ENCODE measurements around the gene VPS35L. TPM values are rescaled to one million over a fixed set of nuclear protein-coding genes. Genes with fewer than 3 reads are reported as not detected.
"Not testable (repeated sequence)": the region's sequence is repeated elsewhere in the genome, so short reads cannot be mapped to it uniquely, and the experiment has no call there.

Gene VPS35L
- polyA plus RNA-seq, 3 donors from 2014 or later = 32.4 to 49.6 (median 46.6) TPM

DNA sequence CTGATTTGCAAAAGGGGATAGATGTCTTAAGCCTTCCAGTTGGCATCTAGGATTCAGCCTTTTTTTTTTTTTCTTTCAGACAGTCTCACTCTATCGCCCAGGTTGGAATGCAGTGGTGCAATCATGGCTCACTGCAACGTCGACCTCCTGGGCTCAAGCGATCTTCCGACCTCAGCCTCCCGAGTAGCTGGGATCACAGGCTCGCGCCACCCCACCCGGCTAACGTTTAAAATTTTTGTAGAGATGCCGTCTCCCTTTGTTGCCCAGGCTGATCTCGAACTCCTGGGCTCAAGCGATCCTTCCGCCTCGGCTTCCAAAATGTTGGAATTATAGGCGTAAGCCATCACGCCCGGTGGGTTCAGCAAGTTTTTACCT is 32.3 kb upstream of the VPS35L start:
- peaks cover 46 to 65% of the 10 kb centered on the region in 2 donors for H3K4me1 Mint-ChIP-seq
- no peaks in the 10 kb centered on the region for H3K9me3 Mint-ChIP-seq
- peak overlapping the region in 2 of 6 donors; percentile 22 to 24 for H3K27ac Mint-ChIP-seq
- peaks cover under 1 to 4% (median 3%) of the 10 kb centered on the region in 3 donors for H3K36me3 Mint-ChIP-seq
- peaks cover 0 to 7% (median 6%) of the 10 kb centered on the region in 3 donors for H3K27me3 Mint-ChIP-seq (ENCODE audit: low read depth in 3 of 3)
- peak overlapping the region in 4 of 5 donors; percentile 5 to 96 (median 92) for H3K4me3 Mint-ChIP-seq
- DNase-seq = no peak

DNA sequence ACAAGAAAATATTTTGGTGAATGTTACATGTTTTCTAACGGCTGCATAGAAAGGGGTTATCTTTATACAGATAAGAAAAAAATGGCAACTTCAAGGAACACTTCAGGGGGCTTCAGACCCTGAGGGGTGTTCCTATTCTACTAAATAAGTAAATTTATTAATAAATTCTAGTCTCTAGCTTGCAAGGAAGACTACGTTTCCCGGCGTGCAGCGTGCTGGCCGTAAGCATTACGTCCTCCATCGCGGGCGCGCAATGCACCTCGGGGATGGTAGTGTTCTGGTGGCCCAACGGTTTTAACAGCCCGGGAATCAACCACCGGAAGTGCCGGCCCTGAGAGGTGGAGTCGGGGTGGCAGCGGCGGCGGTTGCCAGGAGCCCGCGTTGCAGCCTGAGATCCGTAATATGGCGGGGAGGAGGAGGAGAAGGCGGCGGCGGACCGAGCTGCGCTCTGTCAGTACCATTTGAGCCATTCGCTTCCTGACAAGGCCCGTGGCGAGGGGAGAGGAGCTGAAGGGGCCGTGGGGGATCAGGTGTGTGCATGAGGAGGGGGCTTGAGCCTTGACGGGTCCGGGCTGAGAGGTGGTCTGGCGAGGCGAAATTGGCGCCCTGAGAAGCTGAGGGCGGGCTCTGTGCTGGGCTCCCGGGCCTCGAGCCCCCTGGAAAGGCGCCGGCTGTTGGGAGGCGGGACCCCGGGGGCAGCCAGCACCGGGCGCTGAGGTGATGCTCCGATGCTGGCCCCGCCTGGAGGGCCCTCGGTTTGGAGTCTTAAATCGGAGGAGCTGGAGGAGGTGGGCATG is 31.7 kb upstream of the VPS35L start, which contains the start of gene CCP110:
Gene CCP110, plus strand, starts transcription at position 384 of the 797 bp plus-strand sequence. CDS start 3,940 bp downstream, outside the sequence.
- no peaks in the 10 kb centered on the region for H3K9me3 Mint-ChIP-seq
- H3K27ac Mint-ChIP-seq = peak within 1 kb of the TSS; percentile 68 to 94 (median 91)
- H3K4me3 Mint-ChIP-seq = peak within 1 kb of the TSS; percentile 93 to 100 (median 97)
- peaks cover 0 to 7% (median 4%) of the 10 kb centered on the region in 3 donors for H3K36me3 Mint-ChIP-seq
- H3K4me1 Mint-ChIP-seq = peaks cover 45 to 59% of the 10 kb centered on the region in 2 donors
- peak; percentile 88 to 90 (median 89) for DNase-seq
- H3K27me3 Mint-ChIP-seq (ENCODE audit: low read depth in 3 of 3) = peaks cover 0 to 7% (median 6%) of the 10 kb centered on the region in 3 donors

DNA sequence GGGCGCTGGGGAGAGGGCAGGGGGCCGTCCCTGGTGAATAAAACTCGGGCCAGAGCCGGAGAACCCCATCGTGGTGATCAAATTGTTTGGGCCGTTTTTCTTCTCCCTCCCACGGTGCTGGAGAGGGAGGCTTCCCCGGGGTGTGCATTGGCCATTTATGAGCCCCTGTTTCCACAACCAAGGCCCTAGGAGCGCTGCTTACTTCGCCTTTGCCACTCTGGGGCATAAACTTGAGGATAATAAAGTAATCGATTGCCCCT is 31.2 kb upstream of the VPS35L start:
- Mint-ChIP-seq H3K36me3 (peaks cover 0 to 11% (median 4%) of the 10 kb centered on the region in 3 donors), H3K4me1 (peaks cover 44 to 56% of the 10 kb centered on the region in 2 donors), H3K4me3 (peak overlapping the region; percentile 93 to 100 (median 96)), H3K27ac (peak overlapping the region; percentile 60 to 94 (median 66)), H3K27me3 (ENCODE audit: low read depth in 3 of 3) (peaks cover 0 to 7% (median 6%) of the 10 kb centered on the region in 3 donors), H3K9me3 (no peaks in the 10 kb centered on the region)
- DNase-seq = no peak

DNA sequence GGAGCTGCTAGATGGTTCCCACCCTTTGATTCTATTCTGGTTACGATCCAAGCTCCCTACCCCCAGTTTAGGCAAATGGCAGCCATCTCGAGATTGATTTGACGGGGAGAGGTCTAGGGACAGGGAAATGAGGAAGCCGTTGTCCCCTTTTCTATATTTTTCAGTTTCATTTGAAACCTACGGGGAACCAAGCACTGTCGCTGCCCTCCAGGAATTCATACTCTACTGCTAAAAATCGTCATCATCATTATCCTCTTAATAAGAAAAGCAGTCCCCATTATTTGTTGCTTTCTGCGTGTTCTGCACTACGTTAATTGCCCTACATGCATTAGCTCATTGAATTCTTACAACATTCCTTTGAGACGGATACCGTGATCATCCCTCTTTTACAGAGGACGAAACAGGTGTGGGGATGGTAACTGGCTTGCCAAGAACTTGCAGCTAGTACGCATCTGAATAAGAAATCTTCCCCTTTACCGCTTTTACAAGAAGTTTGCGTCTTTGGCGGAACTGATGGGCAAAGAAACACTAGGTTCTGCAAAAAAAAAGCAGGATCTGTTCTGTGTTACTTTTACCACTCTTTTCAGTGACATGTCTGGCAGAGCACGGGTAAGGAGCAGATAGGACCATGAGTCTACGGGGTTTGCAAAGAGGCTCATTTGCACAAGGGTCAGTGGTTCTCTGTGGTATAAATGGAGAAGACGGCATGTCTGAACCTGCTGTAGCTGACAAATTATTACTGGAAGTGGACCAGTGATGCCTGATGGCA is 30.7 kb upstream of the VPS35L start:
- Mint-ChIP-seq H3K27ac (peak overlapping the region; percentile 60 to 94 (median 66)), H3K4me1 (peaks cover 44 to 55% of the 10 kb centered on the region in 2 donors), H3K36me3 (peaks cover 0 to 11% (median 4%) of the 10 kb centered on the region in 3 donors), H3K4me3 (peak overlapping the region; percentile 93 to 100 (median 96)), H3K9me3 (no peaks in the 10 kb centered on the region), H3K27me3 (ENCODE audit: low read depth in 3 of 3) (peaks cover 0 to 7% (median 6%) of the 10 kb centered on the region in 3 donors)
- DNase-seq = no peak

DNA sequence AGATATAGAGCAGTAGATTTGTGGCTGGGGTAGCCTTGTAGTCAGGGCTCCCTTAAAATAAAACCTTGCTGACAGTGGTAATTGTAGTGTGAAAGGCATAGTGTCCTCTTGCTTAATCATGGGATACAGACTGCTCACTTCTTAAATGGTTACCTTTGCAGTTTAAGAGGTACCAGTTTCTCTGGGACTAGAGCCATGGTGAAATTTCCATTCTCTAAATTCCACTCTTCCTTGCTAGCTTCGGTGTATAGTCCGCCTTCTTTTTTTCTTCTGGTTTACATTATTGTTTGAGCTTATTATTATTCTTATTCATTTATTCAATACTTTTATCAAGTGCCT is 30.1 kb upstream of the VPS35L start:
- peak overlapping the region in 4 of 6 donors; percentile 43 to 94 (median 74) for H3K27ac Mint-ChIP-seq
- H3K4me1 Mint-ChIP-seq = peaks cover 41 to 50% of the 10 kb centered on the region in 2 donors
- H3K36me3 Mint-ChIP-seq = peaks cover 0 to 11% (median 4%) of the 10 kb centered on the region in 3 donors
- H3K9me3 Mint-ChIP-seq = no peaks in the 10 kb centered on the region
- H3K27me3 Mint-ChIP-seq (ENCODE audit: low read depth in 3 of 3) = peaks cover 0 to 6% (median 5%) of the 10 kb centered on the region in 3 donors
- no peak for DNase-seq
- H3K4me3 Mint-ChIP-seq = peak overlapping the region; percentile 93 to 100 (median 96)

DNA sequence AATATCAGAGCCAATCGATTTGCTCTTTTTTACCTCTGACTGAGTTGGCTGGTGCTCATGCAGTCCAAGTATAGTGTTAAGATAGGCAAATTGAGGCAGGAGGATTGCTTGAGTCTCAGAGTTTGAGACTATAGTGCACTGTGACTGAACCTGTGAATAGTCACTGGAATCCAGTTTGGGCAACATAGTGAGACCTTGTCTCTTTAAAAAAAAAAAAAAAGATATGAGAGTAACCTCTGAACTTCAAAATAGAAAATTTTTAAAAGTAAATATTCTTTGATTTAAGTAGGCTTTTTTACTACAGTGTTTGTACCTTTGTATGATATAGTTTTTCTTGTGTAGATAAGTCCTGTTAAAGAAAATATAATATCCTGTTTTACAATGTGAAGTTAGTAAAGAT is 28.3 kb upstream of the VPS35L start:
- H3K36me3 Mint-ChIP-seq = peaks cover 0 to 12% (median 4%) of the 10 kb centered on the region in 3 donors

DNA sequence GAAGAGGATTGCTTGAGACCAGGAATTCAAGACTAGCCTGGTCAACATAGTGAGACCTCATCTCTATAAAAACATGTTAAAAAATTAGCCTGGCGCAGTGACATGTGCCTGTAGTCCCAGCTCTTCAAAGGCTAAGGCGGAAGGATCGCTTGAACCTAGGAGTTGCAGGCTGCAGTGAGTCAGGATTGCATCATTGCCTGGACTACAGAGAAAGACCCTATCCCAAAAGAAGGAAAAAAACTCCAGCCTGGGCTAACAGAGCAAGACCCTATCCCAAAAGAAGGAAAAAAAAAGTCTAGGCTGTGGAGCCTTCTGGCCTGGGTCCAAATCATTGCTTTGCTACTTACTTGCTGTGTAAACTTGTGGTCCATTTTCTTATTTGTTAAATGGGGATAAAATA is 26.8 kb upstream of the VPS35L start:
- Mint-ChIP-seq H3K4me1 (peaks cover 14 to 21% of the 10 kb centered on the region in 2 donors), H3K27me3 (ENCODE audit: low read depth in 3 of 3) (peaks cover 0 to 2% (median 2%) of the 10 kb centered on the region in 3 donors), H3K36me3 (peaks cover 3 to 22% (median 4%) of the 10 kb centered on the region in 3 donors), H3K4me3 (no peak overlapping the region), H3K27ac (no peak overlapping the region), H3K9me3 (no peaks in the 10 kb centered on the region)
- DNase-seq = no peak

More for the DNA sequence above, 28.3 kb upstream of the VPS35L start:
- H3K27ac Mint-ChIP-seq = no peak overlapping the region
- H3K9me3 Mint-ChIP-seq = no peaks in the 10 kb centered on the region
- peaks cover 0 to 3% (median 3%) of the 10 kb centered on the region in 3 donors for H3K27me3 Mint-ChIP-seq (ENCODE audit: low read depth in 3 of 3)
- H3K4me1 Mint-ChIP-seq = peaks cover 23 to 32% of the 10 kb centered on the region in 2 donors
- DNase-seq = no peak
- H3K4me3 Mint-ChIP-seq = no peak overlapping the region

DNA sequence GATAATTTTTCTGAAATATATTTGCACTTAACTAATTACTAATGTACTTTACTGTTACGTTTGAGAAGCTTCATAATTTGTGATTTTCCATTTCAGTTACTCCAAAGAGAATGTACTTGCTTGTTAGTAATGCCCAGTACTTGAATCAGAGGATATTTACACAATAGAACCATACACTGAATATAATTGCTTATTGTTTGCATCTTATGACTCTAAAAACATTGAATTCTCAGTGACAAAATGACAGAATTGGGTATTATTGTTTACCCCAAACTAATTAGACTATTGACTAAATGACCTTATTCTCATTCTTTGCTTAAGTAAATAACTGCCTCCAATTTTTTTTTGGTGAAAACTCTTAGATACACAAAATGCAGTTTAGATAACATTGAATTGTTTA is 22.9 kb upstream of the VPS35L start:
- no peaks in the 10 kb centered on the region for H3K27me3 Mint-ChIP-seq (ENCODE audit: low read depth in 3 of 3)
- H3K4me1 Mint-ChIP-seq = no peaks in the 10 kb centered on the region
- H3K36me3 Mint-ChIP-seq = peaks cover 4 to 33% (median 9%) of the 10 kb centered on the region in 3 donors

DNA sequence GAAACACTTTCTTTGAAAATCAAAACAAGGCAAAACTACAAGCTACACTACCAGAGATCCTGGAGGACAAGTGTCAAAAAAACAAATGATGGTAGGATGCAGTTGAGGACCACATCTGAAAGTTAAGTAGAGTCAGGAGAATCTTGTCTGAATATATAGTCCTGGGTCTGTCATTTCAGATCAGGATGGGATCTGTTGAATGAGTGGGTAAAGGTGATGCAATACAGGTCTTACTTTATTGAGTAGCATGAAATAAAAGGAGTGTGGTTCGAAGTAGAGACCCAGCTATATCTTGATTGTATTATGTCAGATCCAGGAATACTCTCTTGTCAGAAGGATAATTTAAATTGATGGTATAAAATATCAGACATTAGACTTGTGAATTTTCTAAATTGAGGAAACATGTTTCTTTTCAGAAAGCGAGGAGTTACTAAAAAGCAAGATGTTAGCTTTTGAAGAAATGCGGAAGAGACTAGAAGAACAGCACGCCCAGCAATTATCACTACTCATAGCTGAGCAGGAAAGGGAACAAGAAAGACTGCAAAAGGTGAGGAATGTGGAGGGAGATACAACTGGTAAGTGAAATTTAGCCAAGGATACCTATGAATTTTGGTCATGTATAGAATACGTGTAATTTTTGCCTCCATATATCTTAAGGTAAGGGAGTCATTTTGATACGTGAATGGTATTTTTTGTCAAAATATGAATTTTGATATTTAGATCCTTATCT is 15.1 kb upstream of the VPS35L start:
- peak overlapping the region in 2 of 6 donors; percentile 21 to 25 for H3K27ac Mint-ChIP-seq
- no peaks in the 10 kb centered on the region for H3K27me3 Mint-ChIP-seq (ENCODE audit: low read depth in 3 of 3)
- H3K36me3 Mint-ChIP-seq = peaks cover 31 to 49% (median 36%) of the 10 kb centered on the region in 3 donors

More for the DNA sequence above, 22.9 kb upstream of the VPS35L start:
- Mint-ChIP-seq H3K4me3 (no peak overlapping the region), H3K9me3 (no peaks in the 10 kb centered on the region), H3K27ac (no peak overlapping the region)
- no peak for DNase-seq

DNA sequence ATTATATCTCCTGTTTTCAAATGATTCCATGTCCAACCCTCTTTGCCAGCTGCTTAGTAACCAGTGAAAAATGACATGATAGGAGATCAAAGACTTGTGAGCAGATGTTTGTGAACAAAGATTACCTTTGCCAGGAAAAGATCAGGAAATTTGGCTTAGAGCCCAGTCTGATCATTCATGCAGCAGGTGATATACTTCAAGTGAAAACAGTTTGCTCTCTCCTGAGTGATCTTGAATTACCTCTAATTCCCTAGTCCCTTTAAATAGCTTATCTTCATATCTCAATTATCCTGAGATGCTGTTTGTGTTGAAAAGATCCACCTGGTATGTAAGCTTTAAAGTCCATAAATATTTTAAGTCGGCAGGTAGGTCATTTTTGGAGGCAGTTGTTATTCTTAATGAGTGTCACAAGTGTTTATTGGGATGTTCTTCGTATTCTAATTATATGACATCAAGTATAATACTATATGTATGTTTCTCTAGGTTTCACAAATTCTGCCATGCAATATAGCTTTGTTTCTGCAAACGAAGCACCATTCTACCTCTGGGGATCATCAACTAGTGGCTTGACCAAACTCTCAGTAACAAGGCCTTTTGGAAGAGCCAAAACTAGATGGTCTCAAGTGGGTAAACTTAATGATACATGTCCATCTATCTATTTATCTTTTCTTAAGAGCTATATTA is 13.2 kb upstream of the VPS35L start:
- Mint-ChIP-seq H3K4me1 (no peaks in the 10 kb centered on the region), H3K9me3 (peaks cover 0 to 3% (median 0%) of the 10 kb centered on the region in 6 donors), H3K27ac (no peak overlapping the region), H3K36me3 (peaks cover 26 to 39% (median 36%) of the 10 kb centered on the region in 3 donors), H3K27me3 (ENCODE audit: low read depth in 3 of 3) (no peaks in the 10 kb centered on the region), H3K4me3 (no peak overlapping the region)
- DNase-seq = no peak

More for the DNA sequence above, 15.1 kb upstream of the VPS35L start:
- no peaks in the 10 kb centered on the region for H3K4me1 Mint-ChIP-seq
- DNase-seq = no peak
- H3K4me3 Mint-ChIP-seq = no peak overlapping the region
- H3K9me3 Mint-ChIP-seq = peaks cover 0 to 3% (median 0%) of the 10 kb centered on the region in 6 donors

DNA sequence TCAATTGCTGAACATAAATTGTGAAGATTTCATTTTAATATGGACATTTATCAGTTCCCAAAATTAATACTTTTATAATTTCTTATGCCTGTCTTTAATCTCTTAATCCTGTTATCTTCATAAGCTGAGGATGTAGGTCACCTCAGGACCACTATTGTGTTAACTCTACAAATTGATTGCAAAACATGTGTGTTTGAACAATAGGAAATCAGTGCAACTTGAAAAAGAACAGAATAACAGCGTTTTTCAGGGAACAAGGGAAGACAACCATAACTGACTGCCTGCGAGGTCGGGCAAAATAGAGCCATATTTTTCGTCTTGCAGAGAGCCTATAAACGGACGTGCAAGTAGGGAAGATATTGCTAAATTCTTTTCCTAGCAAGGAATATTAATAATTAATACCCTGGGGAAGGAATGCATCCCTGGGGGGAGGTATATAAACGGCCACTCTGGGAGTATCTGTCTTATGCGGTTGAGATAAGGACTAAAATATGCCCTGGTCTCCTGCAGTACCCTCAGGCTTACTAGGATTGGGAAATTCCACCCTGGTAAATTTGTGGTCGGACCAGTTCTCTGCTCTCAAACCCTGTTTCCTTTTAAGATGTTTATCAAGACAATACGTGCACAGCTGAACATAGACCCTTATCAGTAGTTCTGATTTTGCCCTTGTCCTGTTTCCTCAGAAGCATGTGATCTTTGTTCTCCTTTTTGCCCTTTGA is 12.1 kb upstream of the VPS35L start:
- H3K4me3 Mint-ChIP-seq = not testable (repeated sequence)
- peaks cover 26 to 40% (median 36%) of the 10 kb centered on the region in 3 donors for H3K36me3 Mint-ChIP-seq

DNA sequence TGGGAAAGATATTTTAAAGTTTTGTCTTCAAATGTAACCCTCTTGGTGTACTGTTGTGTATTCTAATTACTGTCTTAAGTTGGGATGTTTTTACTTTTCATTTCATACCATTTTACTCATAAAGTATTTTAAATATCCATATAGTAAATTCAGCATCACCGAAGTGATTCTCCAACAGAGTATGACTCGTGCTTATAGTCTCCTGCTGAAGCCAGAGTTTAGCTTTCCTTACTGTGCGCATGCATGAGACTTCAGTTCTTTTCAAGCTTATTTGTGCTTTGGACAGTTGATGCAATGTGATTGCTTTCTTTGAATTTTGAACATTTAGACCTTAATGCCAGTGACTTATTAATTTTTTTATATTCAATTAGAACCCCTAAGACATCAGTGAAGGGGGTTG is 7.4 kb upstream of the VPS35L start:
- no peaks in the 10 kb centered on the region for H3K4me1 Mint-ChIP-seq
- no peak overlapping the region for H3K4me3 Mint-ChIP-seq
- no peak for DNase-seq

More for the DNA sequence above, 12.1 kb upstream of the VPS35L start:
- not testable (repeated sequence) for H3K27me3 Mint-ChIP-seq (ENCODE audit: low read depth in 3 of 3); H3K27ac Mint-ChIP-seq; H3K9me3 Mint-ChIP-seq; DNase-seq; H3K4me1 Mint-ChIP-seq

More for the DNA sequence above, 7.4 kb upstream of the VPS35L start:
- no peaks in the 10 kb centered on the region for H3K27me3 Mint-ChIP-seq (ENCODE audit: low read depth in 3 of 3)
- no peak overlapping the region for H3K27ac Mint-ChIP-seq
- peaks cover 15 to 29% (median 18%) of the 10 kb centered on the region in 3 donors for H3K36me3 Mint-ChIP-seq
- peaks cover 0 to 3% (median 0%) of the 10 kb centered on the region in 6 donors for H3K9me3 Mint-ChIP-seq
